ENCODE data around the gene SPAAR.

GRCh38 chr9:35882263-35882848 lies 26.9 kb upstream of the SPAAR start:
- no peak for TF ChIP-seq POLR2AphosphoS5 (IDR thresholded peaks at IDR 0.05; ENCODE audit: low read depth, low read length)
- TF ChIP-seq, protein P1, sequence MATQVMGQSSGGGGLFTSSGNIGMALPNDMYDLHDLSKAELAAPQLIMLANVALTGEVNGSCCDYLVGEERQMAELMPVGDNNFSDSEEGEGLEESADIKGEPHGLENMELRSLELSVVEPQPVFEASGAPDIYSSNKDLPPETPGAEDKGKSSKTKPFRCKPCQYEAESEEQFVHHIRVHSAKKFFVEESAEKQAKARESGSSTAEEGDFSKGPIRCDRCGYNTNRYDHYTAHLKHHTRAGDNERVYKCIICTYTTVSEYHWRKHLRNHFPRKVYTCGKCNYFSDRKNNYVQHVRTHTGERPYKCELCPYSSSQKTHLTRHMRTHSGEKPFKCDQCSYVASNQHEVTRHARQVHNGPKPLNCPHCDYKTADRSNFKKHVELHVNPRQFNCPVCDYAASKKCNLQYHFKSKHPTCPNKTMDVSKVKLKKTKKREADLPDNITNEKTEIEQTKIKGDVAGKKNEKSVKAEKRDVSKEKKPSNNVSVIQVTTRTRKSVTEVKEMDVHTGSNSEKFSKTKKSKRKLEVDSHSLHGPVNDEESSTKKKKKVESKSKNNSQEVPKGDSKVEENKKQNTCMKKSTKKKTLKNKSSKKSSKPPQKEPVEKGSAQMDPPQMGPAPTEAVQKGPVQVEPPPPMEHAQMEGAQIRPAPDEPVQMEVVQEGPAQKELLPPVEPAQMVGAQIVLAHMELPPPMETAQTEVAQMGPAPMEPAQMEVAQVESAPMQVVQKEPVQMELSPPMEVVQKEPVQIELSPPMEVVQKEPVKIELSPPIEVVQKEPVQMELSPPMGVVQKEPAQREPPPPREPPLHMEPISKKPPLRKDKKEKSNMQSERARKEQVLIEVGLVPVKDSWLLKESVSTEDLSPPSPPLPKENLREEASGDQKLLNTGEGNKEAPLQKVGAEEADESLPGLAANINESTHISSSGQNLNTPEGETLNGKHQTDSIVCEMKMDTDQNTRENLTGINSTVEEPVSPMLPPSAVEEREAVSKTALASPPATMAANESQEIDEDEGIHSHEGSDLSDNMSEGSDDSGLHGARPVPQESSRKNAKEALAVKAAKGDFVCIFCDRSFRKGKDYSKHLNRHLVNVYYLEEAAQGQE (IDR thresholded peaks at IDR 0.05; ENCODE audit: insufficient read depth in 1 of 2, low read depth in 2 of 2, low read length in 2 of 2): no peak
- no peak for TF ChIP-seq FOXP2 (optimal IDR thresholded peaks at IDR 0.05; ENCODE audit: borderline replicate concordance, extremely low read depth, extremely low read length, insufficient read depth)
- no peak for TF ChIP-seq TAF1 (IDR thresholded peaks at IDR 0.05; ENCODE audit: borderline replicate concordance, insufficient read depth, low read length)
